Smooth muscle cell (in vitro differentiated cells): Measurements from ENCODE around the gene PILRA. TPM values are rescaled to one million over a fixed set of nuclear protein-coding genes. Genes with fewer than 3 reads are reported as not detected.

Experiments
- DNase-seq: peaks from one replicate; lab custom pipeline; 2025; ENCODE audit not compliant: unreplicated experiment; lab: John Stamatoyannopoulos, UW
- H2AFZ ChIP-seq: fragments of 200-600 bp; sonication (generic); 2 replicates; pipeline ENCODE4 v1.6.0; 2016; ENCODE audit warnings: antibody characterized with exemption, low read depth, mild to moderate bottlenecking
- H3F3A ChIP-seq: fragments of 200-600 bp; sonication (generic); 2 replicates; pipeline ENCODE4 v1.6.0; 2017; ENCODE audit warnings: antibody characterized with exemption, low read depth
- H3K27ac ChIP-seq: fragments of 200-600 bp; sonication (generic); 2 replicates; pipeline ENCODE4 v1.5.1; 2016; ENCODE audit warnings: low read depth, mild to moderate bottlenecking
- H3K27me3 ChIP-seq: fragments of 200-600 bp; sonication (generic); 2 replicates; pipeline ENCODE4 v1.6.1; 2016; ENCODE audit warnings: low read depth, mild to moderate bottlenecking
- H3K36me3 ChIP-seq: fragments of 200-600 bp; sonication (generic); 2 replicates; pipeline ENCODE4 v1.5.1; 2016; ENCODE audit warnings: low read depth
- H3K4me1 ChIP-seq: fragments of 200-600 bp; sonication (generic); 2 replicates; pipeline ENCODE4 v1.5.1; 2016; ENCODE audit warnings: low read depth
- H3K4me2 ChIP-seq: fragments of 200-600 bp; sonication (generic); 2 replicates; pipeline ENCODE4 v1.6.0; 2016; ENCODE audit warnings: mild to moderate bottlenecking
- H3K4me3 ChIP-seq: fragments of 200-600 bp; sonication (generic); 2 replicates; pipeline ENCODE4 v1.5.1; 2016; ENCODE audit warnings: mild to moderate bottlenecking
- H3K79me2 ChIP-seq: fragments of 200-600 bp; sonication (generic); 2 replicates; pipeline ENCODE4 v1.6.0; 2016; ENCODE audit warnings: low read depth, mild to moderate bottlenecking
- H3K9ac ChIP-seq: fragments of 200-600 bp; sonication (generic); 2 replicates; pipeline ENCODE4 v1.6.0; 2016; ENCODE audit warnings: low read depth
- H3K9me3 ChIP-seq: fragments of 200-600 bp; sonication (generic); replicated peaks from 2 replicates; pipeline ENCODE4 v1.5.1; 2016; ENCODE audit warnings: low read depth
- H4K20me1 ChIP-seq: fragments of 200-600 bp; sonication (generic); 2 replicates; pipeline ENCODE4 v1.6.0; 2016; ENCODE audit warnings: low read depth
- WGBS: methylation state at CpG from one replicate; pipeline ENCODE4 v1.1.7; 2016; ENCODE audit warnings: low lambda C conversion rate; 5-methylcytosine and 5-hydroxymethylcytosine counted together
- polyA plus RNA-seq: library from polyadenylated mRNA; unstranded; fragments of >200 nt; fragmentation: Nextera tagmentation; extraction: Ambion mirVana; gene quantifications from 2 replicates; pipeline ENCODE4 v1.2.1, GENCODE V29; 2016
- total RNA-seq: library from RNA; depleted of rRNA; stranded (reverse); fragments of >200 nt; gene quantifications from 2 replicates; pipeline ENCODE4 v1.2.3, GENCODE V29; 2014
- TF ChIP-seq, protein P1 (sequence below): fragments of 200-600 bp; sonication (generic); IDR thresholded peaks from 2 replicates; pipeline ENCODE4 v1.5.1; 2017; ENCODE audit warnings: borderline replicate concordance, mild to moderate bottlenecking, antibody characterized with exemption; ENCODE audit not compliant: insufficient read depth, poor library complexity, severe bottlenecking

Gene PILRA
- total and polyA plus RNA-seq, 2 experiments from 2014 or later, result 1.4 to 2.0 TPM

DNA sequence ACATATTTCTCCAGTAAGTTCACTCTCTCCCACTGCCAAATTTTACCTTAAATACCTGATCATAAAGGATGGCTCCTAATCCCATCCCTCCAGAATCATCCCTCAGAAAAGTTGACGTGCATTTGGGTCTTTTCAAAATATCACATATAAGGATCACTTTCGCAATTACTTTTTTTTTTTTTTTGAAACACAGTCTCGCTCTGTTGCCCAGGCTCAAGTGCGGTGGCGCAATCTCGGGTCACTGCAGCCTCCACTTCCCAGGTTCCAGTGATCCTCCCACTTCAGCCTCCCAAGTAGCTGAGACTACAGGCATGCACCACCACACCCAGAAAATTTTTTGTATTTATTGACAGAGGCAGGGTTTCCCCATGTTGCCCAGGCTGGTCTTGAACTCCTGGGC lies 37.8 kb downstream of the PILRA start:
- TF ChIP-seq, protein P1, sequence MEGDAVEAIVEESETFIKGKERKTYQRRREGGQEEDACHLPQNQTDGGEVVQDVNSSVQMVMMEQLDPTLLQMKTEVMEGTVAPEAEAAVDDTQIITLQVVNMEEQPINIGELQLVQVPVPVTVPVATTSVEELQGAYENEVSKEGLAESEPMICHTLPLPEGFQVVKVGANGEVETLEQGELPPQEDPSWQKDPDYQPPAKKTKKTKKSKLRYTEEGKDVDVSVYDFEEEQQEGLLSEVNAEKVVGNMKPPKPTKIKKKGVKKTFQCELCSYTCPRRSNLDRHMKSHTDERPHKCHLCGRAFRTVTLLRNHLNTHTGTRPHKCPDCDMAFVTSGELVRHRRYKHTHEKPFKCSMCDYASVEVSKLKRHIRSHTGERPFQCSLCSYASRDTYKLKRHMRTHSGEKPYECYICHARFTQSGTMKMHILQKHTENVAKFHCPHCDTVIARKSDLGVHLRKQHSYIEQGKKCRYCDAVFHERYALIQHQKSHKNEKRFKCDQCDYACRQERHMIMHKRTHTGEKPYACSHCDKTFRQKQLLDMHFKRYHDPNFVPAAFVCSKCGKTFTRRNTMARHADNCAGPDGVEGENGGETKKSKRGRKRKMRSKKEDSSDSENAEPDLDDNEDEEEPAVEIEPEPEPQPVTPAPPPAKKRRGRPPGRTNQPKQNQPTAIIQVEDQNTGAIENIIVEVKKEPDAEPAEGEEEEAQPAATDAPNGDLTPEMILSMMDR, result no peak
- no peak for DNase-seq
- H3K9me3 ChIP-seq, result no peaks in the 10 kb centered on the region
- H3F3A ChIP-seq, result no peaks in the 10 kb centered on the region
- H3K9ac ChIP-seq, result no peak overlapping the region
- 95% methylated on average over 6 of the region's 6 CpGs for WGBS
- no peak overlapping the region for H3K4me2 ChIP-seq
- H2AFZ ChIP-seq, result no peak overlapping the region
- H3K4me1 ChIP-seq, result no peaks in the 10 kb centered on the region
- H3K4me3 ChIP-seq, result no peak overlapping the region
- no peak overlapping the region for H3K27ac ChIP-seq
- no peaks in the 10 kb centered on the region for H3K79me2 ChIP-seq
- H3K27me3 ChIP-seq, result peaks cover 26% of the 10 kb centered on the region
- no peaks in the 10 kb centered on the region for H4K20me1 ChIP-seq
- no peaks in the 10 kb centered on the region for H3K36me3 ChIP-seq

- H3K27me3 ChIP-seq, result peaks cover 26% of the 10 kb centered on the region
- H3K4me2 ChIP-seq, result no peak overlapping the region
- no peaks in the 10 kb centered on the region for H3K36me3 ChIP-seq
- no peaks in the 10 kb centered on the region for H3K79me2 ChIP-seq
- no peak overlapping the region for H3K9ac ChIP-seq
- H2AFZ ChIP-seq, result no peak overlapping the region
- no peaks in the 10 kb centered on the region for H3K9me3 ChIP-seq
- no peak for DNase-seq
- no peak overlapping the region for H3K4me3 ChIP-seq
- TF ChIP-seq, protein P1, result no peak
- no peak overlapping the region for H3K27ac ChIP-seq
- H3K4me1 ChIP-seq, result no peaks in the 10 kb centered on the region
- H4K20me1 ChIP-seq, result no peaks in the 10 kb centered on the region
- no peaks in the 10 kb centered on the region for H3F3A ChIP-seq
These were observed 40.1 kb downstream of the PILRA start for GRCh38 chr7:100413346-100413745.

- 93% methylated on average over 1 of the region's 1 CpG for WGBS
- DNase-seq, result no peak
These were observed 40.6 kb downstream of the PILRA start for GRCh38 chr7:100413889-100414288.

GRCh38 chr7:100415448-100415847 lies 42.2 kb downstream of the PILRA start:
- H3K9me3 ChIP-seq, result no peaks in the 10 kb centered on the region

More at GRCh38 chr7:100413889-100414288, 40.6 kb downstream of the PILRA start:
- Histone ChIP-seq H4K20me1 (no peaks in the 10 kb centered on the region), H3K9ac (no peak overlapping the region), H3K79me2 (no peaks in the 10 kb centered on the region), H3K9me3 (no peaks in the 10 kb centered on the region), H3F3A (no peaks in the 10 kb centered on the region), H3K27me3 (peaks cover 20% of the 10 kb centered on the region), H3K27ac (no peak overlapping the region), H3K4me3 (no peak overlapping the region), H2AFZ (no peak overlapping the region), H3K36me3 (no peaks in the 10 kb centered on the region), H3K4me1 (no peaks in the 10 kb centered on the region), H3K4me2 (no peak overlapping the region)
- TF ChIP-seq, protein P1, result no peak

More at GRCh38 chr7:100415448-100415847, 42.2 kb downstream of the PILRA start:
- Histone ChIP-seq H4K20me1 (no peaks in the 10 kb centered on the region), H3F3A (no peaks in the 10 kb centered on the region), H3K4me1 (no peaks in the 10 kb centered on the region), H2AFZ (no peak overlapping the region), H3K27ac (no peak overlapping the region), H3K4me2 (no peak overlapping the region), H3K36me3 (no peaks in the 10 kb centered on the region), H3K9ac (no peak overlapping the region), H3K79me2 (no peaks in the 10 kb centered on the region), H3K27me3 (peaks cover 8% of the 10 kb centered on the region), H3K4me3 (no peak overlapping the region)
- TF ChIP-seq, protein P1, result no peak
- WGBS, result 93% methylated on average over 5 of the region's 5 CpGs
- no peak for DNase-seq
